ENCODE data around the gene CHD9NB.

Gene CHD9NB

DNA sequence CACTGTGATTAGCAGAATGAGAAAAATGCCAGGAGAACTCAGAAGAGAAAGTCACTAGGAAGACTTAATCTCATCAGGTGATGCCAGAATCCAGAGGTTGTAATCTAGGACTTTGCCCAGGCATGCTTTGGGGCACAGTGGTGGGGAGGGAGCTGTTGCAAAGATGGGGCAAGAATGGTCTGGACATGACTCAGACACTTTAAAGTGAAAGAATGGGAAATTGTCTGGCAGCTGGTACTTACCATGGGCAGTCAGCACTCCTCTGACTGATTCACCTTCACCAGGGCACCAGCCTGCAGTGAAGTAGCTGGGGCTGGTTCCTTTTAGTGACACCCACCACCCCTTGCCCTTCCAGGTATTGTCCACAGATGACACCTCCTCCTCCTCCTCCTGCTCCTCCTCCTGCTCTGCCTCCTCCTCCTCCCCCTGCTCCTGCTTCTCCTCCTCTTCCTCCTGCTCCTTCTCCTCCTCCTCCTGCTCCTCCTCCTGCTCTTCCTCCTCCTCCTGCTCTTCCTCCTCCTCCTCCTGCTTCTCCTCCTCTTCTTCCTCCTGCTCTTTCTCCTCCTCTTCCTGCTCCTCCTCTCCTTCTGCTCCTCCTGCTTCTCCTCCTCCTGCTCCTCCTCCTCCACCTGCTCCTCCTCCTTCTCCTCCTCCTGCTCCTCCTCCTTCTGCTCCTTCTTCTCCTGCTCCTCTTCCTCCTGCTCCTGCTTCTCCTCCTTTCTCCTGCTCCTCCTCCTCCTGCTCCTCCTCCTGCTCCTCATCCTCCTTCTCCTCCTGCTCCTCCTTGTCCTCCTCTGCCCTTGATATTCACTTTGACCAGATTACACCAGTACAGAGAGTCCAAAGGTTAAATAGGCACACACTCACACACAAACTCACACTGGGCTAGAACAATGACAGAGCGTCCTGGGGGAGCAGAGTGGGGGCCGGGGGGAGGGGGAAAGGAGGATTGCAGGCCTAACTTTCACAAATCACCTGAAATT lies at the start of gene CHD9NB:
CHD9NB (minus strand) TSS at position 379 of the 983 bp plus-strand sequence. CDS start 8,739 bp downstream, outside the sequence.
- no peak for DNase-seq

- DNase-seq = peak in 1 of 2 experiments; percentile 11
These were observed 48.2 kb upstream of the CHD9NB start for GRCh38 chr16:53100889-53101288.

GRCh38 chr16:53100131-53100748 lies 47.5 kb upstream of the CHD9NB start:
- DNase-seq = no peak

DNA sequence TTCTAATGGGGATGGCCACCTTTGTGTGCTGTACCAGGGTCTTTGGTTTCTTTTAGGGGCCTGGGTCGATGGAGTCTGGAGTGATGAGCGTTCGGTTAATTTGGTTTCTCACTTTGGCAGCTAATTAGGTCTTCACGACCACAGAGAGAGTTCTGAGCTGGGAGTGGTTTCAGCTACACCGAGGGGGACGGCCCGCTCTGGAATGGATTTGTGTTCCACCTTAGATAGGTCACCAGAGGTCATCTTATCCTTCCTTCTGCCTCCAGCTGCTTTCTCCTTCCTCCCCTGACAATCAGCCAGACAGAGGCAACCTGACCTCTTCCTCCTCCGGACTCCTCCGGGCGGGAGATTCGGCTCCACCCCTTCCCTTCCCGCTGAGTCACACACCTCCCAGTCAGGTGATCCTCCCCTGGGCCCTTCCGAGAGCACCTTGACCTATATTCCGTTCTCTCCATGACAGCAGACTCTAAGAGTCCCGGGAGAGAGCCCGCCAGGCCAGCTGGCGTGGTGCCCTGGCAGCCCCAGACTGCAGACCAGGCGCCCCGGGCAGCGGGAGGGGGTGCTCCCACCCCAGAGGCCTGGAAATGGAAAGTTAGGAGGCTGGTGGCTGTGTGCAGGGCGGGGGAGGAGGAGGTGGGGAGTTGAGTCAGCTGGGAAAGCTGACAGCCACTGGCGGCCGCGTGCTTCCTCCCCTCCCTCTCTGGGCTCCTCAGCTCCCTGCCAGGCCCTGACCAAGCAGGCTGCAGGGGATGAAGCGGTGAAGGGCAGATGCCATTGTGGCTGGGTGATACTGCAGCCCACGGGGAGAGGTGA lies 46.8 kb upstream of the CHD9NB start:
- DNase-seq = peak; percentile 92

DNA sequence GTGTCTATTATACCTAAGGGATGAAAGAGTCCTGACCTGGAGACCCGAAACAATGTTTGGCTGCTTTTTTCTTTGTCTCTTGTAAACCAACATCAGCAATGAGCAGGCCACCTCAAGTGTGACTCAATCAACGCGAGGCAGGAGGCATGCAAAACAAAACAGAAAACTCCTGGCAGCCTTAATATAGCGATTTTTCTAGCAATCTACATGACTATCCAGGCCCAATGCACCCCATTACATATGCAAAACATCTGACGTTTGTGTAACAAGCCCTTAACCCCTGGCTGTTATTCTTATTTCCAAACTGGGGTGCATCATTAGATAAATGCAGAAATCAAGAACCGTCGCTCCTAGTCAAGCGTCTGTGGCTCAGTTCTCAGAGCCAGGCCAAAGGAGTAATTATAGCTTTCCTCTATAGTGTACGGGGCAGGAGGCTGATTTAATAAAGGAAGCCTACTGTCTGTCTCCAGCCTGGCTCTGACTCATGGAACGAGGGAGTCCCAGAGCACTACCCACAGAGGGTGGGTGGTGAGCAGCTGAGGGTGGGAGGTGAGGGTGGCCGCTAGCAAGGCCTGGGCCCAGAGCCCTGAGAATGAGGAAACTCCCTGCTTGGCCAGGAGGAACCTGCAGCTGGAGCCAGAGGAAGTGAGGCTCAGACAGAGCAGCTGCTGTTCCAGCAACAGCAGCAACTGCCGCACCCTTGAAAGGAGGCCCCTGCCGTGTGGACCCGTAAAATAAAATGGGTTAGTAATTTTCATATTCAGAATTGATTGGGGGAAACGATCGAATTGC lies 46.0 kb upstream of the CHD9NB start:
- peak; percentile 75 to 80 for DNase-seq

GRCh38 chr16:53097190-53097589 lies 44.5 kb upstream of the CHD9NB start:
- no peak for DNase-seq

DNA sequence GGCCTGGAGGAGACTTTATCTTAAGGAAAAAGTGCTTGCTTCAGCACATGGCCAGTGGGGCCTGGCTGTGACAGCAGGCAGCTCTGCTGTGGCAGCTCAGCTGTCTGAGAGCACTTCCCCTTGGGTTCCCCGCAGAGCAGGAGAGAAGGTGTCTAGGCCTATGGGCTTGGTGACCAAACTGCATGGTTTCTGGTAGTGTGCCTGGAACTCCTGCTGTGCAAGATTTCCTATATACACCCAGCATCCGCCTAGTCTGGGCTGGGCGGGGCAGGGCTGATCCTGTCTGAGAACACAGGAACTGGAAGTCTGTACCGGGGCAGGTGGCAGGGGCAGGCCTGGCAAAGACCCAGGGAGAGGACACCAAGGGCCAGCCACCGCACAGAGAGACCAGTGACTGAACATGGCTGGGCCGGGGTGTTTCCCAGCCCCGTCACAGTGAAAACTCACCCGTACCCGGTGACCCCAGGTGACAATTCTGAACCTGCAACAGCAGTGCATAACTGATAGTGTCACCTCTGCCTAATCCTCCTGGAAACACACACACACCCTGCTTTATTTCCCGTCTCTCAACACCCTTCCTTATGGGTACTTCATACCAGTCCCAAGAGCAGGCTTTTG lies 41.4 kb upstream of the CHD9NB start:
- peak in 1 of 2 experiments; percentile 40 for DNase-seq

- DNase-seq = no peak
These were observed 40.6 kb upstream of the CHD9NB start for GRCh38 chr16:53093162-53093744.

- no peak for DNase-seq
These were observed 39.6 kb upstream of the CHD9NB start for GRCh38 chr16:53092284-53092683.

- DNase-seq = peak; percentile 94 to 95
These were observed 38.9 kb upstream of the CHD9NB start for GRCh38 chr16:53091466-53092211.

GRCh38 chr16:53090591-53091411 lies 38.1 kb upstream of the CHD9NB start:
- peak in 1 of 2 experiments; percentile 8 for DNase-seq

DNA sequence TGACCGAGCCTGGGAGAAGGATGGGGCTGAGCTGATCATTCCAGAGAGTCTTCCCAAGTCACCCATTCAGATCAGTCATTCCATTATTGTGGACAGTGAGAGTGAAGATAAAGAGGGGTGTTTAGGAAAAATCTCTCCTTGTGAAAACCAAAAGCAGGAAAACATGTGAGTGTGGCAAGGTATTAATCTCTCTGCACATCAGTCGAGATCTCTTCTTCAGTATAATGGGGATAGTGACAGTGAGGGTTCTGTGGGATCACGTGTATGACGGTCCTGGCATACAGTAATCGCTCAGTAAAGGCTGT lies 37.5 kb upstream of the CHD9NB start:
- no peak for DNase-seq

GRCh38 chr16:53089434-53090285 lies 37.0 kb upstream of the CHD9NB start:
- DNase-seq = peak in 1 of 2 experiments; percentile 4

DNA sequence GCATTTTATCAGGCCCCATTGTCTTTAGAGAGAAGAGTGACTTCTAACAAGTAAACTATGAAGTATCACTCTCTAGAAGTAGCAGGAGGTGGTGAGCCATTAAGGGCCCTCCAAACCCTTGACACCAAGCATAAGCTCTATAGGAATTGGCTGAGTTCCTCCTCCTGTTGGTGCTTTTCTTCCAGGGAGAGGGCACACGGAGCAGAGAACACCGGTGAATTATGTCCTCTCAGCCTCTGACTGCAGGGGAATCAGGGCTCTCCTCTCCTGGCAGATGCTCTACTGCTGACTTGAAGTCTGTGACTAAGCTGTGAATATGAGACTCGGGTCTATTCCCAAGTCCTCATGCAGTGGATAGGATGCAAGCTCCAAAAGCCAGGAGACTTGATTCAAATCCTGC lies 34.4 kb upstream of the CHD9NB start:
- DNase-seq = peak in 1 of 2 experiments; percentile 6

DNA sequence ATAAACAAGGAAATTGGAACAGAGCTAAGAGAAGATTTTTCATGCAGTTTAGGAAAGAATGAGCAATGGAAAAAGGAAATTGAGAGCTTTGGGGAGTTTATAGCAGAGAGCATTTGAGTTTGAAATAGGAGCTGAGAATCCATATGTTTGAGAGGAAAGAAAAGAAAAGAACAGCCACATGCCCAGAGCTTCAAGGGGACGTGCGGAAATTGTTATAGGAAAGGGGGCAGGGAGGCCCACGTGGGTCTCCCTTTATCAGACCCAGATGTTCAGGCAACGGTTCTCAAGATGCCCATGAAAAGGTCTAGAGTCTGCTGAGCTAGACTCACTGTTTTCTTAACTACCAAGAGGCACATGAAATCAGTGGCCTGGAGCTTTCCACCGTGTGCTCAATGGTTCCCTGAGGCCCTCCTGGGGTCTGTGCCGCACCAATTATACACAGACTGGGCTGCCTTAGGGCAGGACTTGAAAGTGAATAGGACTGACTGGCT lies 33.3 kb upstream of the CHD9NB start:
- no peak for DNase-seq

DNA sequence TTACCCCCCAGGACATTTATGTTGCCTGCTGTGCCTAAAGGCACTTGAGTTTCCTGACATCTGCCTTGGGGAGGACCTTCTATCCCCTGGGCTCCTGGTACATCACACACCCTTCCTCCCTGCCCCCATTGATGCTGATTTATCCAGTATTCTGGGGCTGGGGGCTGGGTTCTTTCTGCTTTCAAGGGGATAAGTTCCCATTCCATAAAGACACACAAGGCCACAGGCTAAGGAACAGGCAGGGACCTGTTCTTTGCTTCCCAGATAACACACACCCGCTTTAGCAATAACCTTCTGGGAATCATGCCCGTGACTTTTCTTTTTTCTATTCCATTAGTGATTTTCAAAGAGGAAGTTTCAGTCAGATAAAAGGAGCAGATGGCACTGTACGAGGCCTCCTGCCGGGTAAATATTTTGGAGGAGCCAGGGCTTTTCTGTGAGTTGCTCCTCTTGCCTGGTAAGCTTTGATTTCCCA lies 32.7 kb upstream of the CHD9NB start:
- DNase-seq = no peak

GRCh38 chr16:53084746-53085334 lies 32.1 kb upstream of the CHD9NB start:
- no peak for DNase-seq

- no peak for DNase-seq
These were observed 31.4 kb upstream of the CHD9NB start for GRCh38 chr16:53084141-53084541.
